SJCRH30 (cell line): ENCODE data around the gene HNRNPM. TPM values are rescaled to one million over a fixed set of nuclear protein-coding genes. Genes with fewer than 3 reads are reported as not detected.

Source experiments
- DNase-seq, 2 experiments: peaks; one replicate each; pipeline ENCODE4 v3.0.0-alpha.2; 2015 to 2020
- H3K27ac ChIP-seq: fragments of 250-450 bp; sonication (Bioruptor Pico); 2 replicates; pipeline ENCODE4 v1.5.1; 2020; ENCODE audit warnings: mild to moderate bottlenecking, moderate library complexity
- H3K27me3 ChIP-seq: fragments of 250-450 bp; sonication (Bioruptor Pico); 2 replicates; pipeline ENCODE4 v1.5.1; 2020; ENCODE audit warnings: mild to moderate bottlenecking, moderate library complexity
- H3K36me3 ChIP-seq: fragments of 250-450 bp; sonication (Bioruptor Pico); 2 replicates; pipeline ENCODE4 v1.5.1; 2020; ENCODE audit warnings: mild to moderate bottlenecking, moderate library complexity
- H3K4me1 ChIP-seq: fragments of 250-450 bp; sonication (Bioruptor Pico); 2 replicates; pipeline ENCODE4 v1.5.1; 2020; ENCODE audit warnings: mild to moderate bottlenecking, moderate library complexity
- H3K4me3 ChIP-seq: fragments of 250-450 bp; sonication (Bioruptor Pico); 2 replicates; pipeline ENCODE4 v1.5.1; 2020; ENCODE audit warnings: mild to moderate bottlenecking, moderate library complexity
- H3K9me3 ChIP-seq: fragments of 250-450 bp; sonication (Bioruptor Pico); replicated peaks from 2 replicates; pipeline ENCODE4 v1.5.1; 2020; ENCODE audit warnings: mild to moderate bottlenecking, moderate library complexity
- total RNA-seq: library from RNA; depleted of rRNA; stranded (reverse); fragments of >200 nt; shearing (Covaris generic); gene quantifications from 2 replicates; pipeline ENCODE4 v1.2.3, GENCODE V29; 2014

Gene HNRNPM
- total RNA-seq, 1 experiment from 2014 or later = 191 TPM

GRCh38 chr19:8481201-8481600, 36.4 kb downstream of the HNRNPM start:
- Histone ChIP-seq H3K36me3 (peaks cover 61% of the 10 kb centered on the region), H3K4me3 (no peak overlapping the region), H3K27ac (no peak overlapping the region), H3K9me3 (no peaks in the 10 kb centered on the region), H3K27me3 (no peaks in the 10 kb centered on the region), H3K4me1 (no peaks in the 10 kb centered on the region)
- DNase-seq = no peak

GRCh38 chr19:8481616-8482015, 36.8 kb downstream of the HNRNPM start:
- Histone ChIP-seq H3K36me3 (peaks cover 64% of the 10 kb centered on the region), H3K27ac (no peak overlapping the region), H3K4me1 (no peaks in the 10 kb centered on the region), H3K9me3 (no peaks in the 10 kb centered on the region), H3K4me3 (no peak overlapping the region), H3K27me3 (no peaks in the 10 kb centered on the region)
- no peak for DNase-seq

GRCh38 chr19:8482696-8483095, 37.9 kb downstream of the HNRNPM start:
- Histone ChIP-seq H3K27ac (no peak overlapping the region), H3K27me3 (no peaks in the 10 kb centered on the region), H3K4me3 (no peak overlapping the region), H3K9me3 (no peaks in the 10 kb centered on the region), H3K4me1 (no peaks in the 10 kb centered on the region), H3K36me3 (peaks cover 68% of the 10 kb centered on the region)
- no peak for DNase-seq

DNA sequence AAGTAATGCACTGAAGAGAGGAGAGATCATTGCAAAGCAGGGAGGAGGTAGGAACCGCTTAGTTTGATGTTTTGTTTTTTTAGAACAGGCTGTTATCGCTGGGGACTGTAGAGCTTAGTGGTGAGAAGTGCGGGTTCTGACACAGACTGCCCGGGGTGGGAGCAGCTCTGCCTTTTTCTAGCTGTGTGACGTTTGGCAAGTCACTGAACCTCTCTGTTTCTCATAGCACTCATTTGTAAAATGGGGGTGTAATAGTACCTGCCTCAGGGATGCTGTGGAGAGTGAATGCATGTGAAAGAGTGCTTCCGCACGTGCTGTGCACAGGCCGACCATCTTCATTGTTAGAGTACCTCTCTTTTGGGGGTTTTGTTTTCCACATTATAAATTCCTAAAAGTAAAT, 38.4 kb downstream of the HNRNPM start:
- Histone ChIP-seq H3K9me3 (no peaks in the 10 kb centered on the region), H3K4me1 (no peaks in the 10 kb centered on the region), H3K27me3 (no peaks in the 10 kb centered on the region), H3K36me3 (peaks cover 68% of the 10 kb centered on the region), H3K4me3 (no peak overlapping the region), H3K27ac (no peak overlapping the region)
- DNase-seq = no peak

DNA sequence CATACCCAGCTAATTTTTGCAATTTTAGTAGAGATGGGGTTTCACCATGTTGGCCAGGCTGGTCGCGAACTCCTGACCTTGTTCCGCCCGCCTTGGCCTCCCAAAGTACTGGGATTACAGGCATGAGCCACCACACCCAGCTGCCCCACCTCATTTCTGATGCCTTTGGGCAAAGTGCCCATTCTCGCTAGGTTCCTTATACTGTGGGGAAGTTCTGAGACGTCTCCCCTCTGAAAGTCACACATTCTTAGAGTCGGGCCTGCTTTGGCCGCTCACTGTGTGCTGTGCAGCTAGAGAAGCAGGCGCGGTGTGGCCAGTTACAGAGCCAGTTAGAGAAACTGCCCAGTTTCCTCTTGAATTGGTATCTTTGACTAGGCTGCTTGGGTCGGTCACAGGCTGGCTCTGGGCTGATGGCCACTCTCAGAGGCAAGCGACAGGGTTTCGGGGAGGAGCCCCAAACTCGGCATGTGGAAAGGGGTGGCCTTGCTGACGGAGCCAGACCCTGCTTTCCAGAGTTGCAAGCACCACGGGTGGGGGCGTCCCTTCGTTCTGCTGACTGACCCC, 39.6 kb downstream of the HNRNPM start:
- Histone ChIP-seq H3K27ac (no peak overlapping the region), H3K36me3 (peaks cover 70% of the 10 kb centered on the region), H3K27me3 (no peaks in the 10 kb centered on the region), H3K4me1 (no peaks in the 10 kb centered on the region), H3K4me3 (no peak overlapping the region), H3K9me3 (no peaks in the 10 kb centered on the region)
- no peak for DNase-seq

DNA sequence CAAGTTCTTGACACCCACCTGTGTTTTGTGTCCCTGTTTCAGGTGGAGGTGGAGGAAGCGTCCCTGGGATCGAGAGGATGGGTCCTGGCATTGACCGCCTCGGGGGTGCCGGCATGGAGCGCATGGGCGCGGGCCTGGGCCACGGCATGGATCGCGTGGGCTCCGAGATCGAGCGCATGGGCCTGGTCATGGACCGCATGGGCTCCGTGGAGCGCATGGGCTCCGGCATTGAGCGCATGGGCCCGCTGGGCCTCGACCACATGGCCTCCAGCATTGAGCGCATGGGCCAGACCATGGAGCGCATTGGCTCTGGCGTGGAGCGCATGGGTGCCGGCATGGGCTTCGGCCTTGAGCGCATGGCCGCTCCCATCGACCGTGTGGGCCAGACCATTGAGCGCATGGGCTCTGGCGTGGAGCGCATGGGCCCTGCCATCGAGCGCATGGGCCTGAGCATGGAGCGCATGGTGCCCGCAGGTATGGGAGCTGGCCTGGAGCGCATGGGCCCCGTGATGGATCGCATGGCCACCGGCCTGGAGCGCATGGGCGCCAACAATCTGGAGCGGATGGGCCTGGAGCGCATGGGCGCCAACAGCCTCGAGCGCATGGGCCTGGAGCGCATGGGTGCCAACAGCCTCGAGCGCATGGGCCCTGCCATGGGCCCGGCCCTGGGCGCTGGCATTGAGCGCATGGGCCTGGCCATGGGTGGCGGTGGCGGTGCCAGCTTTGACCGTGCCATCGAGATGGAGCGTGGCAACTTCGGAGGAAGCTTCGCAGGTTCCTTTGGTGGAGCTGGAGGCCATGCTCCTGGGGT, 41.0 kb downstream of the HNRNPM start:
- H3K4me3 ChIP-seq = no peak overlapping the region
- H3K9me3 ChIP-seq = no peaks in the 10 kb centered on the region
- DNase-seq = no peak
- no peaks in the 10 kb centered on the region for H3K27me3 ChIP-seq
- H3K4me1 ChIP-seq = no peaks in the 10 kb centered on the region
- peaks cover 73% of the 10 kb centered on the region for H3K36me3 ChIP-seq
- no peak overlapping the region for H3K27ac ChIP-seq

DNA sequence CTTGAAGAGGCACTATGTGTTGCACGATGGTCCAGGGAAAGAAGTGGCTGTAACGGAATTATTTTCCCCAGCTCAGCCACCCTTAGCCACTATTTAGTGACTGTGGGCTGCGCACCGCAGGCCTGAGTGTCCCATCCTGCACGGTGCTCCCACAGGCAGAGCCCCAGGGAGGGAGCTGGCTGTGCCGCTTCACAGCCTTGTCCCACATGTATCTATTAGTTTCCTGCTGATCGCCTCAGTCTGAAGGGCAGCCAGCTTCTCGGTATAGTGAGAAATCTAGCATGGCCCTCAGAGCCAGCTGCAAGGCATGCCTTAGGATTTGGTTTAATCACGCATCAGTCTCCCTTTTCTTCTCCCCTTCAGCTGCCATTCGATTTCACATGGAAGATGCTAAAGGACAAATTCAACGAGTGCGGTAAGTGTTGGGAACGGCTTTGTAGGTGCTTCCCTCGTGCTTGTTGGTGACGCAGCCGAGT, 41.9 kb downstream of the HNRNPM start:
- H3K27me3 ChIP-seq = no peaks in the 10 kb centered on the region
- no peak overlapping the region for H3K4me3 ChIP-seq
- DNase-seq = no peak
- peaks cover 70% of the 10 kb centered on the region for H3K36me3 ChIP-seq
- H3K9me3 ChIP-seq = no peaks in the 10 kb centered on the region
- no peak overlapping the region for H3K27ac ChIP-seq
- no peaks in the 10 kb centered on the region for H3K4me1 ChIP-seq

DNA sequence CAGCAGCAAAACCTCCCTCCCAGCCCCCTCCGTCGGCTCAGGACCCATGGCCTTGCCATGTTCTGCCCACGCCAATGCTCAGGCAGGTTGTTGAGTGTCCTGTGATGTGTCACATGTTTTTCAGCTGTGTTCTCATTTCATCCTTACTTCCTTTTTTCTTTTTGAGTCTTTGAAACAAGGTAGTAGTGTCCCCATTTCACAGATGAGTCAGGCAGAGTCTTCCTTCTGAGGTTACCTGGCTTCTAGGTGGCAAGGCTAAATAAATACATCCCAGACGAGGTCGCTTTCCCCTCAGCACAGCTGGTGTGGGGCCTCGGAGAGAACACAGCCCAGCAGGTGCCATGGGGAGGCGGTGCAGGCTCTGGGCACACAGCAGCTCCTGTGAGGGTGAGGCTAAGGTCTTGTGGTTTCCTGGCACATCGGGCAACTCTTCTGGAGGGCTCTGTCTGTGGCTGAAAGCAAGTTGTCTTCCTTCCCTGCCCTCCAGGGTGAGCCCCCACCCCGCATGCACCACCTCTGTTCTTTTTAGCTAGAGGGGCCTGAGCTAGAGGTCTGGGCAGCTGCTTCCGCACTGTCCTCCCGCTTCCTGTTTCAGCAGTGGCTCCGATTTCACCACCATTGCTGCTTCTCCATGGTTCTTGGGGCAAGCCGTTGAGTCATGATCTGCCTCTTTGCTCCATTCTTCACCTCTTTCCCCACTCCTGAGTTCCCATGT, 42.5 kb downstream of the HNRNPM start:
- H3K36me3 ChIP-seq = peaks cover 66% of the 10 kb centered on the region

DNA sequence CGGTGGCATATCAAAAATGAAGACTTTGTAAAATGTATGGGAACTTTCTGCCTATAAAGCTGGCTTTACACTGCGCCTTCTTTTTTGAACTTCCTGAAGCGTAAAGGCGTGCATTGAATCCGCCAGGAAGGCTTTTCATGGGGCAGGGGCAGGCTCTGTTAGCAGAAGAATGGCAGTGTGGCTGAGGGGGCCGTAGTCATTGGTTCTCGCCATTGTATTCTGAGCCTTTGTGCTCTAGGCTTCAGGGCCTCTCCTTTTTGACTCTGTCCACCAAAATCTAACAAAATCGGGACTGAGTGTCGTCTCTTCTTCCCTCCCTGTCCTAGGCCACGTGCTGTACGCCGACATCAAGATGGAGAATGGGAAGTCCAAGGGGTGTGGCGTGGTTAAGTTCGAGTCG, 43.6 kb downstream of the HNRNPM start:
- no peaks in the 10 kb centered on the region for H3K9me3 ChIP-seq
- H3K27ac ChIP-seq = no peak overlapping the region
- no peak overlapping the region for H3K4me3 ChIP-seq
- DNase-seq = no peak
- H3K27me3 ChIP-seq = no peaks in the 10 kb centered on the region
- H3K4me1 ChIP-seq = no peaks in the 10 kb centered on the region
- H3K36me3 ChIP-seq = peaks cover 58% of the 10 kb centered on the region

More for the DNA sequence above, 42.5 kb downstream of the HNRNPM start:
- Histone ChIP-seq H3K4me3 (no peak overlapping the region), H3K9me3 (no peaks in the 10 kb centered on the region), H3K27ac (no peak overlapping the region), H3K4me1 (no peaks in the 10 kb centered on the region), H3K27me3 (no peaks in the 10 kb centered on the region)
- DNase-seq = no peak

DNA sequence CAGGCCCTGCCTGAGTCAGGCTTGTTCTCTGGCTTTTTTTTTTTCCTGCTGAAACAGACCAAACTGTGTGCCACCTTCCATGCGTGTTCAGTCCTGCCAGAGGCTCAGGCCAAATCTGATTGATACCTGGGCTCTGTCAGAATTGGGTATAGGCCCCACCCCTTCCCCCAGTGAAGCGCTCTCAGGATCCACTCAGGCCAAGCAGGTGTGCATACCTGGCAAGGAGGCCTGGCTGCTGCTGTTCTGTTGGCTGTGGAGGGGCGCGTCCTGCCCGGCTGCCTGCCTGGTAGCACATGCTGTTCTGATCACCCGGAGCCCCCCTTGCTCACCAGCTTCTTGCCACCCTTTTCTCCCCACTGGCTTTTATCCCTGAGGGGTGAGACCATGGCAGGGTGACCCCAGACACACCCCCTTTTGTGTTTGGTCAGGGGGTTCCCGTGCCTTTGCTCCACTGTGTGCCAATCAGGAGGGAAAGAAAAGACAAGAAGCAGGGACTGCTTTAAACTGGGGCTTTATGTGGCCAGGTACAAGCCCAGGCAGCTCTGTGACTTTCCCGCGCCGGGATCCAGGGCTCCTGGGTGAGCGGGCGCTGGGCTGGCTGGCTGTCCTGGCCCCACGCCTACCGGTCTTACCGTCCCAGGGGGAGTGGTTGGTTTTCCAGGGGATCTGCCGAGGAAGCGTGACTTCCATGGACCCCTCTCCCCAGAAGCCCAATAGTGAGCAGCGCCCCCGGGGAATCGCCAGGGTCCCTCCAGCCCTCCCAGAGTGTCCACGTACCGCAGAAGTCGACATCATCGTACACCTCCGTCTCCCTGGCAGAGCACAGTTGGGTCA, 45.0 kb downstream of the HNRNPM start:
- H3K36me3 ChIP-seq = peaks cover 45% of the 10 kb centered on the region
- H3K27me3 ChIP-seq = no peaks in the 10 kb centered on the region
- H3K4me1 ChIP-seq = no peaks in the 10 kb centered on the region
- H3K4me3 ChIP-seq = no peak overlapping the region
- DNase-seq = no peak
- no peak overlapping the region for H3K27ac ChIP-seq
- H3K9me3 ChIP-seq = no peaks in the 10 kb centered on the region

DNA sequence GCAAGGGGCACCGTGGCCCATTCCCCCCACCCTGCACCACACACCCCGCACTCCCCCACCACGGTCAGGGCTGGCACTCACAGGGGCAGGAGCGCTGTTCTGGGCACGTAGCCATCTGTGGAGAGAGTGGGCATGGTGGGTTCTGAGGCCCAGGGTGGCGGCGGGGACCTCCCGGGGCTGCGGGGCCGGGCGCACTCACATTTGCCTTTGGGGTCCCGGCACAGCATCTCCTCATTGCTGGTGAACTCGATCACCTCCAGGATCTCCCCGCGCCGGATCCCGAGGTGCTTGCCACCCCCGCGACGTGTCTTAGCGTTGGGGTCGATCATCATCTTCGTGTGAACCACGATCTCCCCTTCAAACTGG, 45.6 kb downstream of the HNRNPM start:
- Histone ChIP-seq H3K9me3 (no peaks in the 10 kb centered on the region), H3K4me1 (no peaks in the 10 kb centered on the region)

GRCh38 chr19:8490873-8491272, 46.1 kb downstream of the HNRNPM start:
- H3K27ac ChIP-seq = no peak overlapping the region
- H3K4me1 ChIP-seq = no peaks in the 10 kb centered on the region
- H3K36me3 ChIP-seq = peaks cover 34% of the 10 kb centered on the region
- no peak for DNase-seq
- H3K27me3 ChIP-seq = no peaks in the 10 kb centered on the region
- no peak overlapping the region for H3K4me3 ChIP-seq
- H3K9me3 ChIP-seq = no peaks in the 10 kb centered on the region

More for the DNA sequence above, 45.6 kb downstream of the HNRNPM start:
- Histone ChIP-seq H3K27me3 (no peaks in the 10 kb centered on the region), H3K4me3 (no peak overlapping the region), H3K36me3 (peaks cover 39% of the 10 kb centered on the region), H3K27ac (no peak overlapping the region)
- DNase-seq = no peak

DNA sequence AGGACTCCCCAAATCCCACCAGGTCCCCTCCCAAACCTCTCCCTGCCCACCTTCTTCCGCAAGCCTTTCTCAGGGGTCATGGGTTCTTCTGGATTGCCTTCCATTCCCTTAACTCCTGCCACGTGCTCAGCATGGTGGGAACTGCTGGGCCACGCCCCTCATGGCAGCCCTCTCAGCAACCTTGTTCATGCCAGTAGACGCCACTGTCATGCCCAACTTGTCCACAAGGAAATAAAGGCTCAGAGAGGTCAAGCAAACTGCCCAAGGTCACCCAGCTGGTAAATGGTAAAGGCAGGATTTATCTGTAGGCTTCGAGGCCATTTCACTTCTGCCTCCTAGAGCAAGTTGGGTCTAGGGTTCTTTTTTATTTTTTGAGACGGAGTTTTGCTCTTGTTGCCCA, 46.8 kb downstream of the HNRNPM start:
- Histone ChIP-seq H3K27me3 (no peaks in the 10 kb centered on the region), H3K4me1 (no peaks in the 10 kb centered on the region), H3K36me3 (peaks cover 29% of the 10 kb centered on the region), H3K9me3 (no peaks in the 10 kb centered on the region), H3K4me3 (no peak overlapping the region), H3K27ac (no peak overlapping the region)
- no peak for DNase-seq

GRCh38 chr19:8494158-8494557, 49.4 kb downstream of the HNRNPM start:
- Histone ChIP-seq H3K36me3 (peaks cover 5% of the 10 kb centered on the region; the same call in 1 of the 2 replicates), H3K4me3 (no peak overlapping the region), H3K27ac (no peak overlapping the region), H3K9me3 (no peaks in the 10 kb centered on the region), H3K4me1 (no peaks in the 10 kb centered on the region), H3K27me3 (no peaks in the 10 kb centered on the region)
- no peak for DNase-seq
